Measurements from ENCODE around the gene MYADML2. TPM values are rescaled to one million over a fixed set of nuclear protein-coding genes. Genes with fewer than 3 reads are reported as not detected.

The MYADML2 gene
- total RNA-seq, 1 donor from 2014 or later: not detected

GRCh38 chr17:81922566-81923301, 24.3 kb downstream of the MYADML2 start:
- H3K9me3 Mint-ChIP-seq: no peaks in the 10 kb centered on the region
- H3K4me3 Mint-ChIP-seq: no peak overlapping the region
- peaks cover 12% of the 10 kb centered on the region for H3K36me3 Mint-ChIP-seq
- H3K27ac Mint-ChIP-seq: peak overlapping the region; percentile 93
- H3K4me1 Mint-ChIP-seq (ENCODE audit: unreplicated experiment): peaks cover 25% of the 10 kb centered on the region
- H3K27me3 Mint-ChIP-seq: no peaks in the 10 kb centered on the region
- DNase-seq (ENCODE audit: extremely low spot score, unreplicated experiment): no peak
- TF ChIP-seq CTCF (conservative IDR thresholded peaks at IDR 0.05): no peak

- Mint-ChIP-seq H3K9me3 (no peaks in the 10 kb centered on the region), H3K4me1 (ENCODE audit: unreplicated experiment) (peaks cover 29% of the 10 kb centered on the region), H3K27ac (no peak overlapping the region), H3K27me3 (no peaks in the 10 kb centered on the region), H3K36me3 (peaks cover 12% of the 10 kb centered on the region), H3K4me3 (peak overlapping the region; percentile 34)
- no peak for DNase-seq (ENCODE audit: extremely low spot score, unreplicated experiment)
- no peak for TF ChIP-seq CTCF (conservative IDR thresholded peaks at IDR 0.05)
These were observed 25.0 kb downstream of the MYADML2 start for GRCh38 chr17:81921996-81922565.

GRCh38 chr17:81921537-81921862, 25.5 kb downstream of the MYADML2 start:
- no peaks in the 10 kb centered on the region for H3K9me3 Mint-ChIP-seq
- H3K27me3 Mint-ChIP-seq: no peaks in the 10 kb centered on the region
- H3K27ac Mint-ChIP-seq: no peak overlapping the region
- H3K4me3 Mint-ChIP-seq: no peak overlapping the region
- no peak for DNase-seq (ENCODE audit: extremely low spot score, unreplicated experiment)
- H3K36me3 Mint-ChIP-seq: peaks cover 12% of the 10 kb centered on the region
- no peak for TF ChIP-seq CTCF (conservative IDR thresholded peaks at IDR 0.05)
- peaks cover 33% of the 10 kb centered on the region for H3K4me1 Mint-ChIP-seq (ENCODE audit: unreplicated experiment)

GRCh38 chr17:81920612-81921536, 26.2 kb downstream of the MYADML2 start:
- no peak for DNase-seq (ENCODE audit: extremely low spot score, unreplicated experiment)
- Mint-ChIP-seq H3K4me3 (peak overlapping the region; percentile 59), H3K9me3 (no peaks in the 10 kb centered on the region), H3K36me3 (peaks cover 13% of the 10 kb centered on the region), H3K27ac (peak overlapping the region; percentile 95), H3K27me3 (no peaks in the 10 kb centered on the region), H3K4me1 (ENCODE audit: unreplicated experiment) (peaks cover 27% of the 10 kb centered on the region)
- TF ChIP-seq CTCF (conservative IDR thresholded peaks at IDR 0.05): no peak

- no peak for TF ChIP-seq CTCF (conservative IDR thresholded peaks at IDR 0.05)
- peak overlapping the region; percentile 95 for H3K27ac Mint-ChIP-seq
- H3K36me3 Mint-ChIP-seq: peaks cover 15% of the 10 kb centered on the region
- H3K27me3 Mint-ChIP-seq: no peaks in the 10 kb centered on the region
- no peaks in the 10 kb centered on the region for H3K9me3 Mint-ChIP-seq
- peaks cover 22% of the 10 kb centered on the region for H3K4me1 Mint-ChIP-seq (ENCODE audit: unreplicated experiment)
- DNase-seq (ENCODE audit: extremely low spot score, unreplicated experiment): no peak
- H3K4me3 Mint-ChIP-seq: peak overlapping the region; percentile 87
These were observed 28.0 kb downstream of the MYADML2 start for GRCh38 chr17:81918832-81919545.

All from type B pancreatic cell (in vitro differentiated cells).